Activated CD4-positive, alpha-beta T cell treated with anti-CD3 and anti-CD28 coated beads for 1 hour (primary cell): Measurements from ENCODE around the gene SMIM22.
A peak's percentile ranks its signal among the peaks of the same experiment; 100 is the strongest.

ENCODE experiments used
- DNase-seq: peaks from one replicate; pipeline ENCODE4 v3.0.0-alpha.2; 2020

Gene SMIM22

GRCh38 chr16:4796982-4797804 lies 2.0 kb downstream of the SMIM22 start:
- DNase-seq = no peak

- no peak for DNase-seq
These were observed 2.7 kb downstream of the SMIM22 start for GRCh38 chr16:4797805-4798252.

GRCh38 chr16:4798456-4798855 lies 3.3 kb downstream of the SMIM22 start:
- DNase-seq = no peak

GRCh38 chr16:4799171-4799855 lies 4.1 kb downstream of the SMIM22 start:
- no peak for DNase-seq

- no peak for DNase-seq
These were observed 5.3 kb downstream of the SMIM22 start for GRCh38 chr16:4800290-4801041.

GRCh38 chr16:4801051-4801961 lies 6.1 kb downstream of the SMIM22 start:
- DNase-seq = no peak

GRCh38 chr16:4801962-4802658 lies 6.9 kb downstream of the SMIM22 start, which contains the start of gene ROGDI:
Gene ROGDI (minus strand): TSS chr16:4802633. CDS start chr16:4802571, 62 bp downstream.
- DNase-seq = peak; percentile 69

- DNase-seq = peak; percentile 78
These were observed 7.6 kb downstream of the SMIM22 start for GRCh38 chr16:4802659-4803287.

- no peak for DNase-seq
These were observed 8.3 kb downstream of the SMIM22 start for GRCh38 chr16:4803401-4803844.

GRCh38 chr16:4803898-4804762 lies 9.0 kb downstream of the SMIM22 start:
- no peak for DNase-seq

GRCh38 chr16:4805231-4805630 lies 10.1 kb downstream of the SMIM22 start:
- DNase-seq = no peak

- no peak for DNase-seq
These were observed 11.1 kb downstream of the SMIM22 start for GRCh38 chr16:4806280-4806679.

- DNase-seq = no peak
These were observed 16.1 kb downstream of the SMIM22 start for GRCh38 chr16:4811242-4811641.

GRCh38 chr16:4811773-4812172 lies 16.6 kb downstream of the SMIM22 start:
- DNase-seq = no peak

- no peak for DNase-seq
These were observed 18.3 kb downstream of the SMIM22 start for GRCh38 chr16:4813251-4814003.

- no peak for DNase-seq
These were observed 18.9 kb downstream of the SMIM22 start for GRCh38 chr16:4814046-4814445.

- no peak for DNase-seq
These were observed 19.5 kb downstream of the SMIM22 start for GRCh38 chr16:4814542-4815173.

- no peak for DNase-seq
These were observed 25.5 kb downstream of the SMIM22 start for GRCh38 chr16:4820652-4821051.

- no peak for DNase-seq
These were observed 30.0 kb downstream of the SMIM22 start for GRCh38 chr16:4825196-4825595.
